Progenitor cell of endocrine pancreas (in vitro differentiated cells): ENCODE results near the gene FRMPD4. TPM values are rescaled to one million over a fixed set of nuclear protein-coding genes. Genes with fewer than 3 reads are reported as not detected.
"Not testable (repeated sequence)": the region's sequence is repeated elsewhere in the genome, so short reads cannot be mapped to it uniquely, and the experiment has no call there.

Experiments used
- DNase-seq: peaks from one replicate; pipeline ENCODE4 v3.0.0; 2021; ENCODE audit warnings: low spot score; ENCODE audit not compliant: unreplicated experiment
- H3K27ac Mint-ChIP-seq: 2 replicates; pipeline ENCODE4 v1.8.0; 2021; ENCODE audit warnings: mild to moderate bottlenecking, moderate library complexity, mixed read lengths
- H3K27me3 Mint-ChIP-seq: 2 replicates; pipeline ENCODE4 v1.8.0; 2021; ENCODE audit warnings: mixed read lengths
- H3K36me3 Mint-ChIP-seq: 2 replicates; pipeline ENCODE4 v1.8.0; 2022; ENCODE audit warnings: mixed read lengths; ENCODE audit not compliant: insufficient read depth
- H3K4me1 Mint-ChIP-seq: 2 replicates; pipeline ENCODE4 v1.8.0; 2021; ENCODE audit warnings: low read depth, mixed read lengths
- H3K4me3 Mint-ChIP-seq: 2 replicates; pipeline ENCODE4 v1.8.0; 2021; ENCODE audit warnings: low read depth, mild to moderate bottlenecking, moderate library complexity, mixed read lengths
- H3K9me3 Mint-ChIP-seq: 2 replicates; pipeline ENCODE4 v1.8.0; 2021; ENCODE audit warnings: low read depth, mixed read lengths
- CTCF ChIP-seq: fragments of 200-600 bp; sonication (generic); IDR thresholded peaks from one replicate; pipeline ENCODE4 v1.5.0; 2021; ENCODE audit warnings: antibody characterized with exemption, mild to moderate bottlenecking; ENCODE audit not compliant: unreplicated experiment
- total RNA-seq: library from RNA; stranded (reverse); gene quantifications from 2 replicates; pipeline ENCODE4 v1.2.1, GENCODE V29; 2021

FRMPD4 gene
- total RNA-seq, 1 donor from 2014 or later = 0.10 TPM

GRCh38 chrX:12526306-12526705, 388.0 kb downstream of the FRMPD4 start:
- Mint-ChIP-seq H3K4me1 (peaks cover 2% of the 10 kb centered on the region), H3K4me3 (no peak overlapping the region), H3K27ac (no peak overlapping the region), H3K27me3 (no peaks in the 10 kb centered on the region), H3K9me3 (peaks cover 18% of the 10 kb centered on the region), H3K36me3 (no peaks in the 10 kb centered on the region)
- TF ChIP-seq CTCF = no peak
- DNase-seq = no peak

DNA sequence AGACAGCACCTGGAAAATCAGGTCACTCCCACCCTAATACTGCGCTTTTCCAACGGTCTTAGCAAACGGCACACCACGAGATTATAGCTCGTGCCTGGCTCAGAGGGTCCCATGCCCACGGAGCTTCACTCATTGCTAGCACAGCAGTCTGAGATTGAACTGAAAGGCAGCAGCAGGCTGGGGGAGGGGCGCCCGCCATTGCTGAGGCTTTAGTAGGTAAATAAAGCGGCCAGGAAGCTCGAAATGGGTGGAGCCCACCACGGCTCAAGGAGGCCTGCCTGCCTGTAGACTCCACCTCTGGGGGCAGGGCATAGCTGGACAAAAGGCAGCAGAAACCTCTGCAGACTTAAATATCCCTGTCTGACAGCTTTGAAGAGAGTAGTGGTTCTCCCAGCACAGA, 399.8 kb downstream of the FRMPD4 start:
- H3K27ac Mint-ChIP-seq, H3K4me1 Mint-ChIP-seq, DNase-seq, H3K27me3 Mint-ChIP-seq, H3K4me3 Mint-ChIP-seq, H3K36me3 Mint-ChIP-seq: not testable (repeated sequence)
- H3K9me3 Mint-ChIP-seq = peaks cover 17% of the 10 kb centered on the region

- H3K4me1 Mint-ChIP-seq, H3K4me3 Mint-ChIP-seq, H3K27ac Mint-ChIP-seq, H3K36me3 Mint-ChIP-seq, H3K27me3 Mint-ChIP-seq, DNase-seq: not testable (repeated sequence)
- H3K9me3 Mint-ChIP-seq = peaks cover 17% of the 10 kb centered on the region
Measured at GRCh38 chrX:12542251-12542650, 404.0 kb downstream of the FRMPD4 start.

DNA sequence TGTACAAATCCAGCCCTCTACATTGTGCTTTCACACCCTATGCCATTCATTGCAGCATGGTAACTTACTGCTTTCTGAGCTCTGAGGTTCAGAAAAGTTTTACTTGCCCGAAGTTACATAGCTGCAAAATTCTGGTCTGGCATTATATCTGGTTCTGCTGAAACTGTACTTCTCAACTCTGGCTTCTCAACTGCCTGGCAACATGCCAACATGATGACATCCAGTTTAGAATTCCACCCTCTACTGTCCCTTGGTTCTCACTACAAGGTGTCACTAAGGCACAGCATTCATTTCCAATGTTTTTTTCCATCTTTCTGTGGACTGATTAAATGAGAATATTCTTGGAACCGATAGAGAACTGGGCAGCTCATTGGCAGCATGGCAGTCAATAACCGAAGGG, 410.1 kb downstream of the FRMPD4 start:
- H3K27ac Mint-ChIP-seq = no peak overlapping the region
- H3K4me3 Mint-ChIP-seq = no peak overlapping the region
- no peak for TF ChIP-seq CTCF
- no peaks in the 10 kb centered on the region for H3K36me3 Mint-ChIP-seq
- H3K9me3 Mint-ChIP-seq = peaks cover 6% of the 10 kb centered on the region
- no peak for DNase-seq
- no peaks in the 10 kb centered on the region for H3K4me1 Mint-ChIP-seq
- no peaks in the 10 kb centered on the region for H3K27me3 Mint-ChIP-seq

- Mint-ChIP-seq H3K4me1 (no peaks in the 10 kb centered on the region), H3K27me3 (no peaks in the 10 kb centered on the region), H3K27ac (no peak overlapping the region), H3K9me3 (peaks cover 6% of the 10 kb centered on the region), H3K4me3 (no peak overlapping the region), H3K36me3 (no peaks in the 10 kb centered on the region)
- DNase-seq = peak; percentile 23
- no peak for TF ChIP-seq CTCF
Measured at GRCh38 chrX:12548746-12549145, 410.5 kb downstream of the FRMPD4 start.

DNA sequence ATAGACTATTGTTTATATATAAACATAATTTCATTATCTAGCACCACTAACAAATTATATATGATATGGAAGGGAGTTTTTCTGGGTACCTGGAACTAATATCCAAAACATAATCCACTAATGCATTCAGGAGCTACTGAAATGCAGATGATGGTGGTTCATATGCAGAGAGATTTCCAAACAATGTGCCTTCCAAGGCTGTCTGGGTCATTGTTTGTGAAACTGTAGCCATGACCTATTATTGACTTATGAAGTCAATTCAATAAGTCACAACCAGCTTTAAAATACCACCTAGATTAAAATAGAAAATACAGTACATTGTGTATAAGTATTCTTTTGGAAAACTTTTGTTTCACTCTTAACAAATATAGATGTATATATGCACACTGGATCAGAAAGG, 415.9 kb downstream of the FRMPD4 start:
- Mint-ChIP-seq H3K27ac (no peak overlapping the region), H3K4me3 (no peak overlapping the region), H3K36me3 (no peaks in the 10 kb centered on the region), H3K9me3 (peaks cover 8% of the 10 kb centered on the region), H3K4me1 (no peaks in the 10 kb centered on the region), H3K27me3 (no peaks in the 10 kb centered on the region)
- DNase-seq = no peak
- TF ChIP-seq CTCF = no peak
